Activated CD8-positive, alpha-beta T cell treated with anti-CD3 and anti-CD28 coated beads for 36 hours (primary cell): Measurements from ENCODE around the gene PTPRG. TPM values are rescaled to one million over a fixed set of nuclear protein-coding genes. Genes with fewer than 3 reads are reported as not detected.

Experiments used
- ATAC-seq: fragments of 200-7000 bp; cut with Tn5 transposase; one replicate; pipeline ENCODE4 v1.10.0; 2021; ENCODE audit warnings: mild to moderate bottlenecking, moderate library complexity
- CTCF ChIA-PET: fragments of 350-600 bp; sonication (Branson Sonifier 250); formaldehyde crosslinking; loops from one replicate; lab custom pipeline; 2021; ENCODE audit warnings: antibody characterized with exemption; lab: Charles Lee
- POLR2A ChIA-PET: fragments of 350-600 bp; sonication (Branson Sonifier 250); formaldehyde crosslinking; loops from one replicate; lab custom pipeline; 2021; ENCODE audit warnings: antibody characterized with exemption; lab: Charles Lee
- DNase-seq: peaks from one replicate; pipeline ENCODE4 v3.0.0-alpha.2; 2020
- H3K27ac Mint-ChIP-seq: one replicate; pipeline ENCODE4 v1.8.0; 2021; ENCODE audit warnings: mild to moderate bottlenecking, mixed read lengths
- H3K27me3 Mint-ChIP-seq: one replicate; pipeline ENCODE4 v1.8.0; 2021; ENCODE audit warnings: mixed read lengths
- H3K36me3 Mint-ChIP-seq: one replicate; pipeline ENCODE4 v1.8.0; 2021; ENCODE audit warnings: low read depth, mixed read lengths
- H3K4me1 Mint-ChIP-seq: one replicate; pipeline ENCODE4 v1.8.0; 2021; ENCODE audit warnings: low read depth, mixed read lengths
- H3K4me3 Mint-ChIP-seq: one replicate; pipeline ENCODE4 v1.8.0; 2021; ENCODE audit warnings: mild to moderate bottlenecking, moderate library complexity, mixed read lengths
- H3K9me3 Mint-ChIP-seq: one replicate; pipeline ENCODE4 v1.8.0; 2021; ENCODE audit warnings: mixed read lengths
- intact Hi-C: fragments of 100-400 bp; cut with micrococcal nuclease; formaldehyde crosslinking; loops from one replicate; pipeline ENCODE4 v1.10.0; 2022
- total RNA-seq, 2 experiments: library from RNA; stranded (reverse); gene quantifications; one replicate each; pipeline ENCODE4 v1.2.3, GENCODE V29; 2021
- TF ChIP-seq, protein P1 (sequence below): fragments of 200-600 bp; IDR thresholded peaks from one replicate; pipeline ENCODE4 v1.8.0; 2022; ENCODE audit warnings: antibody characterized with exemption, mild to moderate bottlenecking

PTPRG gene
- total RNA-seq, 2 experiments from 2014 or later: not detected

DNA sequence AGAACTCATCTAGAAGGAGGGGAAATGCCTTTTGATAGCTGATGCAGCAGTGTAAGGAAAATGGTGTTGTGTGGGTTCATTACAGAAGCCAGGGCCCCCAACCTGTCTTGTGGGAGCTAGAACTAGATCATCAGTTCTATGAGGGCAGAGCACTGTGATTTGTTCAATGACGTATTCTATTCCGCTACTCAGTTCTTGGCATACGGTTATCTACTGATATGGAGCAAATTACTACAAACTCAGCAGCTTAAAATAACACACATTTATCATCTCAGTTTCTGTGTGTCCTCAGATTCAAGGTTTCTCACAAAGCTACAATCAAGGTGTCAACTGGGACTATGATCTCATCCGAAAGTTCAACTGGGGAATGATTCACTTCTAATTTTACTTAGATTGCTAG, 561.4 kb downstream of the PTPRG start:
- no peaks in the 10 kb centered on the region for H3K27me3 Mint-ChIP-seq
- no peak overlapping the region for H3K4me3 Mint-ChIP-seq
- ATAC-seq (no peak), DNase-seq (no peak)
- no peak overlapping the region for H3K27ac Mint-ChIP-seq
- TF ChIP-seq, protein P1, sequence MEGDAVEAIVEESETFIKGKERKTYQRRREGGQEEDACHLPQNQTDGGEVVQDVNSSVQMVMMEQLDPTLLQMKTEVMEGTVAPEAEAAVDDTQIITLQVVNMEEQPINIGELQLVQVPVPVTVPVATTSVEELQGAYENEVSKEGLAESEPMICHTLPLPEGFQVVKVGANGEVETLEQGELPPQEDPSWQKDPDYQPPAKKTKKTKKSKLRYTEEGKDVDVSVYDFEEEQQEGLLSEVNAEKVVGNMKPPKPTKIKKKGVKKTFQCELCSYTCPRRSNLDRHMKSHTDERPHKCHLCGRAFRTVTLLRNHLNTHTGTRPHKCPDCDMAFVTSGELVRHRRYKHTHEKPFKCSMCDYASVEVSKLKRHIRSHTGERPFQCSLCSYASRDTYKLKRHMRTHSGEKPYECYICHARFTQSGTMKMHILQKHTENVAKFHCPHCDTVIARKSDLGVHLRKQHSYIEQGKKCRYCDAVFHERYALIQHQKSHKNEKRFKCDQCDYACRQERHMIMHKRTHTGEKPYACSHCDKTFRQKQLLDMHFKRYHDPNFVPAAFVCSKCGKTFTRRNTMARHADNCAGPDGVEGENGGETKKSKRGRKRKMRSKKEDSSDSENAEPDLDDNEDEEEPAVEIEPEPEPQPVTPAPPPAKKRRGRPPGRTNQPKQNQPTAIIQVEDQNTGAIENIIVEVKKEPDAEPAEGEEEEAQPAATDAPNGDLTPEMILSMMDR: no peak
- peaks cover 2% of the 10 kb centered on the region for H3K9me3 Mint-ChIP-seq
- H3K36me3 Mint-ChIP-seq: no peaks in the 10 kb centered on the region
- intact Hi-C loops: no loop called here
- H3K4me1 Mint-ChIP-seq: no peaks in the 10 kb centered on the region
- CTCF ChIA-PET: no interaction called here
- POLR2A ChIA-PET: no interaction called here

DNA sequence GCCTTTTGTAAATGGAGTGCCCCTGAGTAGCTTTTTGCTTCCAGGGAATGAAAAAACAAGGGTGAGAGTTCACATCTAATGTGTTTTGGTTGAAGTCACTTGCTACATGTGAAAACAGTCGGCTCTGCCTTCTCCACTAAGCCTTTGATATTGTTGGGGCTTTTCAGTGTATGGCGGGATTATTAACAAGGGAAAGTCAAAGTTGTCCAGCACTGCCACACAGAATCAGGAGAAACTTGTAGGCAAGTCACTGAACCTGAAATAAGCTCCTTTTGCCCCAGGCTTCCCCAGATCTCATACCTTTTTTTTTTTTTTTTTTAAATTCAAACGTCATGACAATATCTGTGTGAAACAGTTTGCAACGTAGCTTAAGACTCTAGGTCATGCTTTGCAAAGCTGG, 564.0 kb downstream of the PTPRG start:
- Mint-ChIP-seq H3K36me3 (no peaks in the 10 kb centered on the region), H3K4me1 (no peaks in the 10 kb centered on the region), H3K4me3 (no peak overlapping the region), H3K27me3 (no peaks in the 10 kb centered on the region), H3K27ac (no peak overlapping the region), H3K9me3 (peaks cover 1% of the 10 kb centered on the region)
- intact Hi-C loops: no loop called here
- ATAC-seq (no peak), DNase-seq (no peak)
- TF ChIP-seq, protein P1: no peak
- ChIA-PET POLR2A (interaction anchor here (0.6 kb wide), 1 partner anchor 14 kb away, joined by 4 read pairs; no protein-coding TSS in a partner anchor), CTCF (no interaction called here)

DNA sequence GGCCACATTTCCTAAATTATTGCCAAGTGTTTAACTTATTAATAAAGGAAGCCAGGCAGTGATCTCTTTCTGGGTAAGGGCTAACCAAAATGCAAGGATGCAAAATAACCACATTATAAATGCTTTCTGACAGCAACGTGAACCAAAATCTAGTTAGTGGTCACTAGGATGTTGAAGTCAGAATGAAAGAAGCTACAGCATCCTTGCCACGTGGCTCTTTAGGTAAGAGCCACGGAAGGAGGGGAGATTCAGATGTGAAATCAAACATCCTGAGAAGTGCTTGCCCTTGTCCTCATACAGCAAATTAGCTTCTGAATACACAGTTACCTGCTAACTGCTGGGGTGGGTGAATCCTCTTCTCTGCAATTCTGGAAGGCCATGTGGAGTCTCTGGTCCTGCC, 565.7 kb downstream of the PTPRG start:
- ChIA-PET POLR2A (no interaction called here), CTCF (no interaction called here)
- no peak for DNase-seq
- Mint-ChIP-seq H3K27me3 (peaks cover 3% of the 10 kb centered on the region), H3K27ac (no peak overlapping the region), H3K9me3 (peaks cover 1% of the 10 kb centered on the region), H3K4me1 (no peaks in the 10 kb centered on the region), H3K36me3 (no peaks in the 10 kb centered on the region), H3K4me3 (no peak overlapping the region)
- ATAC-seq: no peak
- TF ChIP-seq, protein P1: no peak
- intact Hi-C loops: no loop called here

DNA sequence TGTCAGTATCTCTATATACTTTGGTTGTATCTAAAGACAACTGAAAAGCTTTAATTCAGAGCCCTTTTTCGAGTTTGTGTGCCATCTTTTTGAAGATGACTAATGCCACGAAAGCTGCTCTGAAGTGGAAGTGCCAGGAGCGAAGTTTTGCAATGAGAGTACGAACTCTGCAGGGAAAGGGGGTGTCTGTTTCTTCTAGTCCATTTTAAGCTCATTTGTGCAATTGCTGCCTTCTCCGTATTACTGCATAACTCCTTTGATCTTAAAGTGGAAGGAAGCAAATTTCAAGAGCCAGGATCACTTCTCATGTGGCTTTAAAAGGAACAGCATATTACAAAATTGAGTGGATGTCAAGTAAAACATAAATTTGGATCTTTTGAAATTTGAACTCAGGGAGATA, 566.7 kb downstream of the PTPRG start:
- TF ChIP-seq, protein P1: no peak
- H3K27ac Mint-ChIP-seq: no peak overlapping the region
- peaks cover 3% of the 10 kb centered on the region for H3K27me3 Mint-ChIP-seq
- H3K36me3 Mint-ChIP-seq: no peaks in the 10 kb centered on the region
- intact Hi-C loops: no loop called here
- CTCF ChIA-PET: no interaction called here
- no peak overlapping the region for H3K4me3 Mint-ChIP-seq
- H3K9me3 Mint-ChIP-seq: peaks cover 1% of the 10 kb centered on the region
- no peaks in the 10 kb centered on the region for H3K4me1 Mint-ChIP-seq
- no peak for DNase-seq
- POLR2A ChIA-PET: no interaction called here
- no peak for ATAC-seq

DNA sequence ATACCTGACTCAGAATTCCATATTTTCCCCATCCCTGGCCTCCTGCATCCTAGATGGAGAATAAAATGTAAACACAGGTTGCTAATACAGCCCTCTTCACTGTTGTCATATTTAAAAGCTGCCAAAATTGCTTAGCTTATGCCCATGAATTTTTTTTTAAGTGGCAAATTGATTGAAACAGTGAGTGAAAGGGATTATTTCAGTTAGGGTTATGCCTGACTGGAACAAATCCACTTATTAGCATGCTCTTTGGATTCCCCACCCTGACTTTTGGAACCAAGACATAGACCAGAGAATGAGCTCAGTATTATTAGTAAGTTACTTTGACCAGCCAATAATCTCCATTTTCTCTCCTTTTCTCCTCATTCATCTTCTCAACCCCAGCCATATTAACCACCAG, 567.3 kb downstream of the PTPRG start:
- peaks cover 5% of the 10 kb centered on the region for H3K27me3 Mint-ChIP-seq
- CTCF ChIA-PET: no interaction called here
- no peak overlapping the region for H3K27ac Mint-ChIP-seq
- DNase-seq: no peak
- TF ChIP-seq, protein P1: no peak
- peaks cover 1% of the 10 kb centered on the region for H3K9me3 Mint-ChIP-seq
- intact Hi-C loops: no loop called here
- ATAC-seq: no peak
- no peak overlapping the region for H3K4me3 Mint-ChIP-seq
- POLR2A ChIA-PET: no interaction called here
- H3K36me3 Mint-ChIP-seq: no peaks in the 10 kb centered on the region
- H3K4me1 Mint-ChIP-seq: no peaks in the 10 kb centered on the region
